Measurements from ENCODE around the gene MSL1.

DNA sequence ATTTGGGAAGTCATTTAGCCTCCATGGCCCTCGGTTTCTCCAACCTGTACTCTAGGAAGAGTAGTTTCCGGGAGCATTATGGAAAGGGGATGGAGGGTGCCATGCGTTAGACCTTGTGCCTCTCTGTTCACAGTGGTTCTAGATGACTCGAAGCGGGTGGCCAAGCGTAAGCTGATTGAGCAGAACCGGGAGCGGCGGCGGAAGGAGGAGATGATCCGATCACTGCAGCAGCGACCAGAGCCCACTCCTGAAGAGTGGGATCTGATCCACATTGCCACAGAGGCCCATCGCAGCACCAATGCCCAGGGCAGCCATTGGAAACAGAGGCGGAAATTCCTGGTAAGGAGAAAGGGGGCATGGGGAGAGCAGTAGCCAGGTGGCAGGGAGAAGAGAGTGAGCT, 37.3 kb upstream of the MSL1 start:
- TF ChIP-seq POLR2A (IDR thresholded peaks at IDR 0.05), result no peak
- TF ChIP-seq, protein P1, sequence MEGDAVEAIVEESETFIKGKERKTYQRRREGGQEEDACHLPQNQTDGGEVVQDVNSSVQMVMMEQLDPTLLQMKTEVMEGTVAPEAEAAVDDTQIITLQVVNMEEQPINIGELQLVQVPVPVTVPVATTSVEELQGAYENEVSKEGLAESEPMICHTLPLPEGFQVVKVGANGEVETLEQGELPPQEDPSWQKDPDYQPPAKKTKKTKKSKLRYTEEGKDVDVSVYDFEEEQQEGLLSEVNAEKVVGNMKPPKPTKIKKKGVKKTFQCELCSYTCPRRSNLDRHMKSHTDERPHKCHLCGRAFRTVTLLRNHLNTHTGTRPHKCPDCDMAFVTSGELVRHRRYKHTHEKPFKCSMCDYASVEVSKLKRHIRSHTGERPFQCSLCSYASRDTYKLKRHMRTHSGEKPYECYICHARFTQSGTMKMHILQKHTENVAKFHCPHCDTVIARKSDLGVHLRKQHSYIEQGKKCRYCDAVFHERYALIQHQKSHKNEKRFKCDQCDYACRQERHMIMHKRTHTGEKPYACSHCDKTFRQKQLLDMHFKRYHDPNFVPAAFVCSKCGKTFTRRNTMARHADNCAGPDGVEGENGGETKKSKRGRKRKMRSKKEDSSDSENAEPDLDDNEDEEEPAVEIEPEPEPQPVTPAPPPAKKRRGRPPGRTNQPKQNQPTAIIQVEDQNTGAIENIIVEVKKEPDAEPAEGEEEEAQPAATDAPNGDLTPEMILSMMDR (IDR thresholded peaks at IDR 0.05), result no peak
